Upper lobe of left lung (tissue), 4 donors: Measurements from ENCODE around the gene RBM20.

Experiments used
- CTCF ChIP-seq, 6 experiments: fragments of 450-650 bp in 4 of 6; fragments of 200-600 bp in 2 of 6; sonication (generic) in 2 of 6; IDR thresholded peaks; one replicate each; pipeline ENCODE4 v1.5.1; 2016 to 2019; ENCODE audit warnings: antibody characterized with exemption in 6 of 6
- EP300 ChIP-seq, 4 donors: sonication (generic); formaldehyde crosslinking; IDR thresholded peaks; one replicate each; pipeline ENCODE4 v1.5.1; 2017; ENCODE audit warnings: antibody characterized with exemption in 4 of 4, control low read depth in 2 of 4
- POLR2A ChIP-seq, 4 donors: fragments of 450-650 bp; IDR thresholded peaks; one replicate each; pipeline ENCODE4 v1.5.1; 2016 to 2017; ENCODE audit warnings: antibody characterized with exemption in 4 of 4, mild to moderate bottlenecking in 2 of 4

GRCh38 chr10:110881247-110881646 is 237.1 kb downstream of the RBM20 start:
- TF ChIP-seq CTCF (IDR thresholded peaks at IDR 0.05), result no peak
- TF ChIP-seq POLR2A (IDR thresholded peaks at IDR 0.05), result no peak
- TF ChIP-seq EP300 (IDR thresholded peaks at IDR 0.05), result no peak
